ENCODE data around the gene CCDC195.

The CCDC195 gene, protein sequence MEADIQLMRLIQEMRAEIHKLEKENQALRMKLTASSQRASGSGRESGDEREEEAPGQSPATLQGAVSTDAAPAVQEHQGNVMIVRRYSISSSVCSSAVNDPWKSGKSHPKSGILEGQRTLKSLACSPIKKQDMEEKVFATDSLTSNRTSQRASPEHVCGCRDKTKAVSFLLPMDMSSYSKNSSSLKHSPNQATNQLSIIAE

DNA sequence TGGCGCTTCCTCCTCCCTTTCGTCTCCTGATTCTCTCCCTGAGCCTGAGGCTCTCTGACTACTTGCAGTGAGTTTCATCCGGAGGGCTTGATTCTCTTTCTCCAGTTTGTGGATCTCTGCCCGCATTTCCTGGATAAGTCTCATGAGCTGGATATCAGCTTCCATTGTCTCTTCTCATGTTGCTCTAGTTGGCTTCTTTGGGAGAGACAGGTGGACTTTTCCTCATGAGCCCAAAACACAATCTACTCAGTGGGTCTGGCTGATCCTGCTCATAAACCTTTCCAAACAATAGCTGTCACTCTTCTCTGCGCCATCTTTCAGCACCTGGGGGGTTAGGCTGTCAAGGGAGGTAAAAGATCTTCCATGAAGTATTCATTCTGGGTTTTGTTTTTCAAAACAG lies at the start of gene CCDC195:
Gene CCDC195, minus strand, starts transcription at position 165 of the 400 bp plus-strand sequence. Its CDS starts 0 bp downstream, at position 165.
- no peak for DNase-seq (ENCODE audit: low spot score)

DNA sequence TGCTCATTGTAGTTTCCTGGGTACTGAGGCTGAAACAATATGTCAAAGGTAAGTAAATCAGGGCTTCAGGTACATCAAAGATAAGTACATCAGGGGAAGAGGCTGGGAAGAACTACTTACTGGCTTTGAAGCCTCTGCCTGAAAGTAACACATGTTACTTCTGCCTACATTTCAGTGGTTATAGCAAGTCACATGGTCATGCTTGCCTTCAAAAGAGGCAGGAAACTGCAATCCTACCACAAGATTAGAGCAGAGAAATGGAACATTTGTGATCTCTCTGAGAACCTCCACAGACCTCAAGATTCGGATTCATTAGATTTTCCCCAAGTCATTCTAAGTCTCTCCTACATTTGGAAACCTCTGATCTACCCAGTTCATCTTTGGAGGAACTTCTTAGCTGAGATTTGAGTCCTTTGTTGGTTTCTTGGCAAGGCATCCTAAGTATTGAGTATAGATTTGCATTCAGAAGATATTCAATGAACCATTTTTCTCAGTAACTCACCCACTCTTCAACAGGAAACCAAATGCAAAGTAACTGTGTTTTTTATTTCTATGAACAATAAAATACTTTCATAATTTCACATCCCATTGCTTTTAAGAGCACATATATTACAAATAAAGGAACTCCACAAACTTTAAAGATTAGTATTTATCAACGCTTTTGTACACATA lies 48.5 kb upstream of the CCDC195 start:
- no peak for DNase-seq (ENCODE audit: low spot score)

DNA sequence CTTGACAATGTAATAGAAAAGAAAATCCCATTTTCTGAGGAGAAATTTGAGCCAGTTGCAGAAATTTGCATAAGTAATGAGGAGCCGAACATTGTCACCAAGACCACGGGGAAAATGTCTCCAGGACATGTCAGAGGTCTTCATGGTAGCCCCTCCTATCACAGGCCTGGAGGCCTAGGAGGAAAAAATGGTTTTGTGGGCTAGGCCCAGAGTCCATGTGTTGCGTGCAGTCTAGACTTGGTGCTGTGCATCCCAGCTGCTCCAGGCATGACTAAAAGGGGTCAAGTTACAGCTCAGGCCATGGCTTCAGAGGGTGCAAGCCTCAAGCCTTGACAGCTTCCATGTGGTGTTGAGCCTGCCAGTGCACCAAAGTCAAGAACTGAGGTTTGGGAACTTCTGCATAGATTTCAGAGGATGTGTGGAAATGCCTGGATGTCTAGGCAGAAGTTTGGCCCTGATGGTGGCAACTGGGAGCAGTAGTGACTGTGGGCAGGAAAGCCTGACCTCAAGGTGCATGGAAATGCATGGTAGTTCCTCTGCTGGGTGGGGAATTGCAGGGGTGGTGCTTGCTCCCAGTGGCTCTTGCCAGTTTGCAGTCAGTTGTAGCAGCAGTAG lies 41.9 kb upstream of the CCDC195 start:
- no peak for DNase-seq (ENCODE audit: low spot score)

DNA sequence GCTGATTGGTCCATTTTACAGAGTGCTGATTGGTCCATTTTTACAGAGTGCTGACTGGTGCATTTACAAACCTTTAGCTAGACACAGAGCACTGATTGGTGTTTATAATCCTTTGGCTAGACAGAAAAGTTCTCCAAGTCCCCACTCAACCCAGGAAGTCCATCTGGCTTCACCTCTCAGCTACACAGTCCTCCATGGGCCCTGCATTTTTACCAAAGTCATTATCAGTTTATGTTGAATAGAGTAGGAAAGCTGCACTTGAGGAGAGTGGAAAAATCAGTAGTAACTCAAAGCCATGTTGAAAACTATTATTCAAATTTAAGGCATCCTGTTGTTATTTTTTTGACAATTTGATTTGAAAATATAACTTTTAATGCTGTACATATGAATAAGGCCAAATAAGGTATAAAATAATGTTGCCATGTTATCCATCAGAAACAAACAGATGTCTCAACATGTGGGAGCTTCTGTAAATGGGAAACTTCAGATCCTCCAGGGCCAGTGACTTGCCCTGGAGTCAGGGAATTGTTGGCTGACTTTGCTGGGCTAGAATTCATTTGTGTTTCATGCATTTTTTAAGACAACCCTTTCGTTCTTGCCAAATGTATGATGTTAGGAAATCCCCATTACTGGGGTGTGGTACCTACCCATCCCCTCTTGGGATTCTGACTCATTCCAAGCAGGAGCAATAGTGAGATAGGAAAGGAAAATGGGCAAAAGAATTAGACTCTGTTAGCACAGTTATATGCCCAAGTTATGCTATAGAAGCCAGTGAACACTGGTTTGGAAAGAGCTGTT lies 37.8 kb upstream of the CCDC195 start:
- DNase-seq (ENCODE audit: low spot score), result no peak

DNA sequence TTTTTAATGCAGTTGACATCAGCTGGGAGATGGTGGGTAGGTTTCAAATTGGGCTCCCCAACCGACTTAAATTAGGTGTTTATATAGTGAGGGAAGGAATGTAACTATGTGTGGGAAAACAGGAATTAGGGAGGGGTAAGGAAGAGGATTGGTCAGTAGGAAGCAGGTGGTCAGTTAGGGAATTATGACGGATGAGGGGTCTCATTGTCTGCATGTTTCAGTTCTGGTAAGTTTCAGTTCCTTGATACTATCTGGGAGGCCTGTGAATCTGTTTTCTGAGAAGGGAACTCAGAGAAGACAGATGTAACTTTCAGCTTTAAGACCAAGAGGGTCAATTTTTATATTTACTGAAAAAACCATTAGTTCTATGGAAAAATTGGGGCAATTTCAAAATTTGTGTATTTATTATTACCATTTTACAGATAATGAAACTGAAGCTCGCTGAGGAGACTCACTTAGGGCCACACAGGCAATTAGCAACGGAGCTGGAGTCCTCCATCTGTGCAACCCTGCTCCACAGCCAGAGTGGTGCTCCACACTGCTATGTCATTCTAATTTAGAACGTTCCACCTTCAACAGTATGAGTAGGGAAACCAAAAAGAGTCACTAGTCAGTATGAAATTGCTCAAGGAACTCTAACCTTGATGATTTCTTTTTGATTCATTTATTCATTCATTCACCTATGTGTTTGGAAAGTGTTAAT lies 36.0 kb upstream of the CCDC195 start:
- no peak for DNase-seq (ENCODE audit: low spot score)

DNA sequence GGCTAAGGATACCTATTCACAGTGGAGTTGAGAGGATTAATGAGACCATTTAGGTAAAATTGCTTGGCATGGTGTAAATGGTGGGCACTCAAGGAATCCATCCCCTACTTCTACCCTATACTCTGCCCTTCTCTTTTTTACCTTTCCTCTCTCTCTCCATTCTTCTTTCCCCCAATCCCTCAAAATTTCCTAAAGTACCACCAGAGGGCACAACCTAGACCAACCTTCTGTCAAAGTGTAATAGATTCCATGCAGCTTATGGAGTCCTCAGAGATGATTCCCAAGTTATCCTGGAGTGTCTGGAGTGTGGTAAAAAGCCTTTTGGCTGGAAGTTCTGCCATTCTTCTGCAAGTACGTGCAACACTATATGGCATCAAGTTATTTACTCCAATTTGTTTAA lies 33.0 kb upstream of the CCDC195 start:
- no peak for DNase-seq (ENCODE audit: low spot score)

DNA sequence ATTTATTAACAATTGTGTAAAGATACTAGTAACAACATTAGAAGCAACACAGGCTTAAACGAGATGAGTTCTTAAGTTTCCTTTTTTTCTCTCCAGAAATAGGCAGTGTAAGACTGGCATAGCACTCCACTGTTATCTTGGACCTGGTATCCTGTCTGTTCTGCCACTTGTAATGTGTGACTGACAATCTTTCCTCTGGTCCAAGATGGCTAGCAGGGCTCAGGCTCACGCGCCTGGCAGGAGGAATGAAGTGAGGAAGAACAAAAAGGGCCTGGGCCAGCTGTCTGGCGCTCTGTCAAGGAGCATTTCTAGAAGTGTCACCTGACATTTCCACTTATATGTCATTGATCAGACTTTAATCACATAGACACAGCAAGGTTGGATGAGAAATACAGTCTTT lies 31.6 kb upstream of the CCDC195 start:
- DNase-seq (ENCODE audit: low spot score), result no peak

DNA sequence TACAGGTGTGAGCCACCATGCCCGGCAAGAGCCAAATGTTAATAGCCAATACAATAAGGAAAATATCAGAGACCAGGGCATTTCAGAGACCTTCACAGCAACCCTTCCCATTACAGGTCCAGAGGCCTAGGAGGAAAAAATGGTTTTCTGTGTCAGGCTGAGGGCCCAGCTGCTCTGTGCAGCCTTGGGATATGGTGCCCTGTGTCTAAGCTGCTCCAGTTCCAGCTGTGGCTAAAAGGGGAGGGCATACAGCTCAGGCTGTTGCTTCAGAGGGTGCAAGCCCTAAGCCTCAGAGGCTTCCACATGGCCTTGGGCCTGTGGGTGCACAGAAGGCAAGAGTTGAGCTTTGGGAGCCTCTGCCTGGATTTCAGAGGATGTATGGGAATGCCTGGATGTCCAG lies 20.1 kb upstream of the CCDC195 start:
- DNase-seq (ENCODE audit: low spot score), result no peak

DNA sequence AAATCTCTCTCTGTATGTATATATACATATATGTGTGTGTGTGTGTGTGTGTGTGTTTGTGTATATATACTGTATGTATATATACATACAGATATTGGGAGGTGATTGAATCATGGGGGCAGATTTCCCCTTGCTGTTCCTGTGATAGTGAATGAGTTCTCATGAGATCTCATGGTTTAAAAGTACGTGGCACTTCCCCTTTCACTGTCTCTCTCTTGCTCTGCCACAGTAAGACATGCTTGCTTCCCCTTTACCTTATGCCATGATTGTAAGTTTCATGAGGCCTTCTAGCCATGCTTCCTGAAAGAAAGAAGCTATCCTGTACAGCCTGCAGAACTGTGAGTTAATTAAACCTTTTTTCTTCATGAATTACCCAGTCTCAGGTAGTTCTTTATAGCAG lies 18.8 kb upstream of the CCDC195 start:
- DNase-seq (ENCODE audit: low spot score), result no peak

DNA sequence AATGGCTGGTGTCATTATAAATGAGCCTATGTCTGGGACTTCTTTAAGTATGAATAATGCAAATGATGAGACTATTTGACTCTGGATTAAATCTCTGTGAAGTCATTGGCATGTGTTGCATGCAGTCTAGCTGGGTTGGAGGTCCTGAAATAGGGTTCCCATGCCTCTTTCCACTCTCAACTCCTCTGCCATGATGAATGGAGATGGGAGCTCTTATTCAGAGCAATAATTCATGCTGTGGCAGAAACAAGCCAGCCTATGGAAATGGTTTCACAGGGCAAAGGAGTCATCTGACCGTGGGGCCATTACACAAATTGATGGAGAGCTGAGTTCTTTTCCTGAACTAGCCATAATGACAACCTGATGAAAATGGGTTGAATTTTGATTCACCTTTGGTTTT lies 15.5 kb upstream of the CCDC195 start:
- DNase-seq (ENCODE audit: low spot score), result no peak

DNA sequence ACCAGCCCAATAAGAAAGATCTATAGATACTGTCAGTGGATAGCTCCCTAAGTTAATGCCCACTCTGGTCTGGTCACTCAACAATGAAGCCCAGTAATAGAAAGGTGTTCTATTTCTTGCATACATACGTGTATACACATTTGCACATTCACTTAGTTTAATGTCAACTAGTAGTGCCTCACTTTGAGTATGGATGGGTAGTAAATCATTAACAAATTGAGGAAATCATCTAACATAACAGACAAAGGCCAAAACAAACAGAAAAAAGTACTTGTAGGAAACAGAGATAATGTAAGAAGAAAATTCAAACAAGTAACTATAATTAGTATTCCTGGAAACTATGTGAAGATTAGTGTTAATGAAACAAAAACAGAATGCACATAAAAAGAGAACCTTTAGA lies 13.3 kb upstream of the CCDC195 start:
- no peak for DNase-seq (ENCODE audit: low spot score)

DNA sequence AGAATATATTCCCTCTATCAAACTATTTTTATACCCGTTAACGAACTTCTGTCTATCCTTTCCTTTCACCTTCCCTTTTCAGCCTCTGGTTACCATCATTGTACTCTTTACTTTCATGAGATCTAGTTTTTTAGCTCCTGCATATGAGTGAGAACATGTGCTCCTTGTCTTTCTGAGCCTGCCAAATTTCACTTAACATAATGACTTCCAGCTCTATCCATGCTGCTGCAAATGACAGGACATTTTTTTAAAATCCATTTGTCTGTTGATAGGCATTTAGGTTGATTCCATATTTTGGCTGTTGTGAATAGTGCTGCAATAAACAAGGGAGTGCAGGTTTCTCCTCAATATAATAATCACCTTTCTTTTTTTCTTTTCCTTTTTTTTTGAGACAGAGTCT lies 8.2 kb upstream of the CCDC195 start:
- DNase-seq (ENCODE audit: low spot score), result no peak

DNA sequence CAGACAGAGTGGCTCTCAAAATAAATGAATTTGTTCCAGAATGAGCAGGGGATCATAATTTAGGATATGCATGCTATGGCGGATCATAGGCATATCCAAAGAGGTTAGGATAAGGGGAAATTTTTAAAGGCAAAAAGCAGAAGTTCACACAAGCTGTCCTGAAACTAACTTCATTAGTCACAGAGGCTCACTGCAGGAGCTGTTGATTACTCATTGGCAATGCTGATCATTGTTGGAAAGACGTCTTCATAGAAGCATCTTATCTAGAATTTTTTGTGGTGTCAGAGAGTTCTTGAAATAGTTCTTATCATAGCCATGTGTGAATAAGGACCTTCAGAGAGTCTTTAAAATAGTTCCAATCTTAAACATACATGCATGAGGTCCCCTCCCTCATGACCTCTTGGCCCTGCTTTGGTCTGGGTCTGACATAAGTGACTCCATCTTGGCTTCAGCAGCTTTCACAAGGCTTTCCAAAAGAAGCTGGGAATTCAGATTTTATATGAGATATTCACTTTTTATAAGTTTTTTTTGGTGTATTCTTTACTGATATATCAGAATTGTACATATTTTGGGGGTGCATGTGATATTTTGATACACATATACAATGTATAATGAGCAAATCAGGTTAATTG lies 7.5 kb upstream of the CCDC195 start:
- DNase-seq (ENCODE audit: low spot score), result peak; percentile 10

DNA sequence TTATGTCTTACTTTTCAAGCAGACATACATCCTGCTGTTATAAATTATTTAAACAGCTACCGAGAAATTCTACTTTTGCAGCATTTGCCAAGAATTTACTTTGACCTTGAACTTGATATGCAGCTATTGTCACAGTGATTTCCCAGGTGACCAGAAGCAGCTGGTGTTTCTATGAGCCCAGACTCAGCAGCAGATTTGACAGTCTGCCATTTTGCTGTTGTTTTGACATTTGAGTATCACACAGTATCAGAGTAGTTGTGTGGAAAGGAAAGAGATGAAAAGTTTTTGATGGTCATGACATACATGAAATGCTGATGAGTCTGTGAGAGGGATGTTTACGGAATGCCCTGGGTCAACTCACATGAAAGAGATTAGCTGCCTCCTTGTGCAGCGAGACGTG lies 6.6 kb upstream of the CCDC195 start:
- no peak for DNase-seq (ENCODE audit: low spot score)

DNA sequence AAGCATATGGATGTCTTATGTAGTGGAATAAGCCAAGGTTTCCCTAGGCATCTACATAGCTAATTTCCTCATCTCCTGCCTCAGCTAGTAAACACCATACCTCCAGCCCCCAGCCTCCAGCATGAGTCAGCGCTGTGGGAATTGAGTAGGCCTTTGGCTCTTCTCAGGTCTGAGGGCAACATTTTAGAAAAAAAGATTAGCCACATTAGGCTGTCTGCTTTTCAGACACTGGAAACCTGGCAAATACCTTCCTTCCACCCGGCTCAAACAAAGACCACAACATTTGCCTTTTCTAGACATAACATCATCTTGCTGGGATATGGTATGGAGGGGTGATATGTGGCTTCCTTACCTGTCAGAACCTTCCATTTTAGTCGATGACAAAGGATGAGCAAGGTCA lies 6.1 kb upstream of the CCDC195 start:
- DNase-seq (ENCODE audit: low spot score), result no peak

DNA sequence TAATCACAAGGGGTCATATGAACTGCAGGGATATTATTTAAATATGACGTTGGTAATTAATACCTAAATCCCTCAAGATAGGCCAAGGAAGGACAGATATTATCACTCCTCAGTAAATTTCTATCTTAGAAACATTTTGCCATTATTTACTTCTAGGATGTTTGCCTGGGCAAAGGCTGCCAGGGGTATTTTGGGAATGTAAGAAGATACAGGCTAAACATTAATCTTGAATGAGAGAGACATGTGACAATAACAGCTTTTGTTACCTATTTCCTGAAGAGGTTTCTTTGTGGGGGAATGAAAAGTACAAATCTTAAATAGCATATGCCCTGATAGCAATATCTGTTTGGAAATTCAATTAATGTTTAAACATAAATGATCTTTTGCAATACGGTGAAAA lies 756 bp upstream of the CCDC195 start:
- DNase-seq (ENCODE audit: low spot score), result no peak

DNA sequence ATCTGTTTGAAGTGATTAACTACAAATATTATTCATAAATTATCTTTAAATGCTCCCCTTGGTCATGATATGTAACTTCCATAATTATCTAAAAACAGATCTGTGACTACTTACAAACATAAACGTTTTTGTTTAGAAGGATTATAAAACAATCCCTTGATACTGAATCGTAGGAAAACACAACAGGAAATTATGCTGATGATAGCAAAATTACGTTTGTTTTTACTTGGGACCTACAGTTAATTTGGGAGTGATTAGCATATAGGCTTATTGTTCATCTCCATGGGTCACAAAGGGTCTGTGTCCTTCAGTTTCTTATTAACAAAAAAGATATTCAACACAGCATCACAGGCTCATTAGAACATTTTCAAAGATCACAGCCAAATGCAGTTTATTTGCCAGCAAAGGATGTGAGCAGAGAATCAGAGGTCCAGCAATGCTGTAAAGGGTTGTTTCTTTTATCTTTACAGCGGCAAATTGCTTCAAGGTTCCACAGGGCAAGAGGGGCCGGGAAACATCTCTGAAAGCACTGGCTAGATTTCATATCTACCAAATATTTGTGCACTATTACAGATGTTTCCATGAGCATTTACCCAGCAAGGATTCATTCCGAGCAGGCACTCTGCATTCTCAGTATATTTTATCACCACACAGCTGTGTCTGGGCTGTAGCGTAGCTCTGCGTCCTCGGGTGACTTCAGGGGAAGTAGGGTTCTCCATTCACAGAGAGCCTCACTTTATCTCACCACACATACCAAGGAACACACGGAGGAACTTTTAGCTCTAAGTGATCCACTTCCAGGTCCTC lies 4.1 kb downstream of the CCDC195 start:
- peak; percentile 51 for DNase-seq (ENCODE audit: low spot score)

DNA sequence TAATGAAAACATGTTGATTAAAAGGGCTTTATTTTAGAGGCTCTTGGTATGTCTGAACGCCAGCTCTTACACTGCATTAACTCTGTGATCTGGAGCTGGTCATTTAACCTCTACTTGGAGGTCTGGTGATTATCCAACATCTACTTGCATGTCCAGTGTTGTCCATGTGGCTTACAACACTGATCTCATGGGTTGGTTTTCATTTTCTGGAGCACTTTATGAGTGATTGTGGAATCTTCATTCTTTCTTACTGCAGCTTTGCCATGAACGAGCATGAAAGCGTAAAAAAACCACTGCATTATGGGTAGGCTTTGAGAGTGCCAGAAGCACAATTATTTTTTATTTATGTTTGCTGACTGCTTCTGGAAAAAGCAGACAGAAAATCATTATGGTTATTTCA lies 4.8 kb downstream of the CCDC195 start:
- no peak for DNase-seq (ENCODE audit: low spot score)

DNA sequence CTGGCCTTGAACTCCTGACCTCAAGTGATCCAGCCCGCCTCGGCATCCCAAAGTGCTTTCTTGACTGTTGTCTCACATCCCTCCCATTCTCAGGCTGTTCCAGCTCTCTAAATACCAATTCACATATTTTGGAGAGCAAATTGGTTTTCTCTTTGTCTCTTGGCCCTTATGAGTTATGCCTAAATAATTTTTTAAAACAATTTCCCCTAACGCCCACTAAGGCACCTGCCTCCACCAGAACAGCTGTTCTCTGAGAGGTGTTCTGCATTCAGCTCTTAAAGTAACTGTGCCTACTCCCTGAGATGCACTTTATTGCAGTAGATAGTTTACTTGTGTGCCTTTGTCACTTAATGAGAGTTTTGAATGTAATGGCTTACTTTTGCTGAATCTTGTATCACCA lies 6.9 kb downstream of the CCDC195 start:
- DNase-seq (ENCODE audit: low spot score), result no peak

DNA sequence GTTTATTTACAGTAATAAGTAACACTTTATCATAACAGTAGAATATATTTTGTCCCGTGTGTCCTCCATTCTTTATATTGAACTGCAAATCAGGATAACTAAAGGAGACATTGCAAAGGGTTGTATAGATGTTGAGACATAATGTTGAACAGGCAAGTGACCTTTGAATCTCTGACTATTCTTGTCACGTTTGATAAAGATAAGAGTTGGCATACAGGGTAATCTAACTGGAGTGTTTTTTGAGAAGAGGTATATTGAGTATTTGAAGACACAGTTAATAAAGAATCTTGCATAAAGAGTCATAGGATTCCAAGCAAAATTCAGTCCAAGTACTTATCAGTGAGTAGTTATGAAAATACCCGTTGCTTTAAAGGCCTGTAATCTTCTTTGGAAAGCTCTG lies 21.7 kb downstream of the CCDC195 start:
- no peak for DNase-seq (ENCODE audit: low spot score)

DNA sequence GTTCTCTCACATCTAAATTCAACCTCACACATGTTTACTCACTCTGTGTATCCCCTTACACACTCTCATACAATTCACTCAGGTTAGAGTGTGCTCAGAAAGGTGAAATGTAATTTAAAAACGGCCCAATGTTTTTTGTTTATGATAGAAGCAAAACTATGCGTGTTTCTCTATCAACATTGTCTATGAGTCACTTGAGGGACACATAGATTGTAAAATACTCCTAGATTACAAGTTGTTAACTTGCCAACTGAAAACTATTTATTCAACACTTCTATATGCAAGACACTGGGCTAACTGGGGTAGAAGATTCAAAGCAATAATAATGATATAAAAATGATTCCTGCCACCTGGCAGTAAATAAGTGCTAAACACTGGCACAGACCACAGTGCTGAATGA lies 24.6 kb downstream of the CCDC195 start:
- no peak for DNase-seq (ENCODE audit: low spot score)

Measured in pons (tissue), 1 donor.